HG03135 (cell line): ENCODE measurements around the gene MOCS1.
"Not testable (repeated sequence)": the region's sequence is repeated elsewhere in the genome, so short reads cannot be mapped to it uniquely, and the experiment has no call there.

Source experiments
- ATAC-seq: cut with Tn5 transposase; IDR thresholded peaks from one replicate; pipeline ENCODE4 v1.9.1; 2021; ENCODE audit warnings: mild to moderate bottlenecking, moderate library complexity; ENCODE audit not compliant: unreplicated experiment

MOCS1 gene

GRCh38 chr6:39934131-39934757 is at the start of gene MOCS1:
Gene MOCS1 (minus strand): TSS chr6:39934462. CDS start chr6:39934417, 45 bp downstream.
- ATAC-seq, result no peak

GRCh38 chr6:39984051-39984450 is 49.8 kb upstream of the MOCS1 start:
- ATAC-seq, result no peak

- ATAC-seq, result no peak
These were observed 48.9 kb upstream of the MOCS1 start for GRCh38 chr6:39983193-39983592.

- ATAC-seq, result no peak
These were observed 48.5 kb upstream of the MOCS1 start for GRCh38 chr6:39982720-39983119.

GRCh38 chr6:39980839-39981580 is 46.7 kb upstream of the MOCS1 start:
- ATAC-seq, result no peak

GRCh38 chr6:39979461-39980328 is 45.4 kb upstream of the MOCS1 start:
- no peak for ATAC-seq

- no peak for ATAC-seq
These were observed 44.0 kb upstream of the MOCS1 start for GRCh38 chr6:39978240-39978639.

GRCh38 chr6:39973661-39974060 is 39.4 kb upstream of the MOCS1 start:
- ATAC-seq, result no peak

- ATAC-seq, result not testable (repeated sequence)
These were observed 38.5 kb upstream of the MOCS1 start for GRCh38 chr6:39972717-39973116.

GRCh38 chr6:39971131-39971530 is 36.9 kb upstream of the MOCS1 start:
- ATAC-seq, result not testable (repeated sequence)

GRCh38 chr6:39965751-39966150 is 31.5 kb upstream of the MOCS1 start:
- ATAC-seq, result no peak

- no peak for ATAC-seq
These were observed 30.3 kb upstream of the MOCS1 start for GRCh38 chr6:39964530-39964929.

- no peak for ATAC-seq
These were observed 29.8 kb upstream of the MOCS1 start for GRCh38 chr6:39964094-39964493.

- no peak for ATAC-seq
These were observed 28.6 kb upstream of the MOCS1 start for GRCh38 chr6:39962831-39963230.

- ATAC-seq, result no peak
These were observed 26.9 kb upstream of the MOCS1 start for GRCh38 chr6:39961178-39961577.

- no peak for ATAC-seq
These were observed 24.7 kb upstream of the MOCS1 start for GRCh38 chr6:39958947-39959346.

GRCh38 chr6:39956936-39957335 is 22.7 kb upstream of the MOCS1 start:
- ATAC-seq, result no peak

- ATAC-seq, result no peak
These were observed 18.9 kb upstream of the MOCS1 start for GRCh38 chr6:39953076-39953618.

GRCh38 chr6:39952167-39952566 is 17.9 kb upstream of the MOCS1 start:
- ATAC-seq, result no peak

- no peak for ATAC-seq
These were observed 17.5 kb upstream of the MOCS1 start for GRCh38 chr6:39951716-39952115.

- no peak for ATAC-seq
These were observed 16.9 kb upstream of the MOCS1 start for GRCh38 chr6:39951191-39951590.
